Activated gamma-delta T cell treated with Interleukin-2 at 50 U/mL for 16 hours (primary cell): ENCODE data around the gene KCNN3.

Source experiments
- DNase-seq: peaks from one replicate; pipeline ENCODE4 v3.0.0-alpha.2; 2020

Gene KCNN3

DNA sequence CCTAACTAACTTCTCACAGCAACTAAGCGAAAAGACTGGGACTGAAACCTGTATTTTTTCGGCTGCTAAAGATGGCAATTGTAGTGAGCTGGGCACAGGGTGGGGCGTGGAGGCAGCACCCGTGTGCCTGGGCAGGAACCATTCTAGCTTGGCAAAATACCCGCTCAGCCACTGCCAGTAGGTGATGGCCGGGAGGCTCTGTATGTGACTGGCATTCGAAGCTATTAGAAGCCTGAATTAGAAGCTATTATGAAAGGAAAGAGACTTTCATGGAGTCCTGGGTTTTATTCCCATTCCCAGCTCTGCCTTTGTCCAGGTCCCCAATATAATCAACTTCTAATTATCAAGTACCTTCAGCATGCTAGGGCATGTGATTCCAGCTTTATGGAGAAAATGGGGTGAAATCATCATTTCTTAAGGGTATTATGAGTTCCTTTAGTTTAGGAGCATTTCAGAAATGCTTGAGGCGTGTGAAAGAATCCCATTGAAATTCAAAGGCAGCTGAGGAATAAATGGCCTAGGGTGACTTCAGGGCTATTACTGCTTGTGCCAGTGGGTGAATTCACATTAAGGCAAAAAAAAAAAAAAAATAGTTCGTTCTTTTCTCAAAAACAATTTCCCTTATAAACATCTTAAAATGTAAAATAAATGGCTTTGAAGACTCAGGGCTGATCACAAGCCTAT is 125.6 kb downstream of the KCNN3 start:
- DNase-seq: no peak

DNA sequence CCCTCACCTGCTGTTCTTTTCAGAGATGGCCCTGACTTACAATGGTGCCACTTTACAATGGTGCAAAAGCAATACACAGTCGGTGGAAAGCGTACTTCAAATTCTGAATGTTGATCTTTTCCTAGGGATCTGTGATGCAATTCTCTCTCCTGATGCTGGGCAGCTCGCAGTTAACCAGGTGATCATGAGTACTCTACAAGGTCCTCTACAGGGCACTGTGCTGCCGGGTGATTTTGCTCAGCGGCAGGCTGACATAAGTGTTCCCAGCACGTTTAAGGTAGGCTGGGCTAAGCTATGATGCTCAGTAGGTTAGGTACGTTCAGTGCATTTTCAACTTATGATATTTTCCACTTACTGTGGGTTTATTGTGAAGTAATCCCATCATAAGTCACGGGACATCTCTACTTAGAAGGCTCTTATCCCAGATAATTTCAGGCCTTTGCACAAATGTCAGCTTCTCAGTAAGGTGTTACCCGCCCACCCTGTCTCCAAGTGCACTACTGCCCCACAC is 126.5 kb downstream of the KCNN3 start:
- DNase-seq: no peak

DNA sequence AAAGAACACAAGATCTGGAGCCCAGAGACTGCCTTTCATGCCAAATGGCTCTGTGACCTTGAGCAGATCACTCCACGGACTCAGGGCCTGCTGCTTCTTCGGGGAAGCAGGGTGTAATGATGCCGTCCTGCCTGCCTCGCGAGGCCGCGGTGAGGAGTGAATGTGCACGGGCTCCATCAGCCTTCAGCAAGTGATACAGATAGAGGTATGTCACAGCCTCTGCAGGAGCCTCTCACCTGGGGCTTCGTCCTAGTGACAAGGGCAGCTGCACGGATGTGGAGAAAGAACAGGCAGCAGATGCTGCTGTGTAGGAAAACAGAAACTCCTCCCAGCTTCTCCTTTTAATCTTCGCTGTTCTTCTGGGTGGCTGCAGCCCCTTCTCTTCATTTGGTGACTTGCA is 127.5 kb downstream of the KCNN3 start:
- no peak for DNase-seq

DNA sequence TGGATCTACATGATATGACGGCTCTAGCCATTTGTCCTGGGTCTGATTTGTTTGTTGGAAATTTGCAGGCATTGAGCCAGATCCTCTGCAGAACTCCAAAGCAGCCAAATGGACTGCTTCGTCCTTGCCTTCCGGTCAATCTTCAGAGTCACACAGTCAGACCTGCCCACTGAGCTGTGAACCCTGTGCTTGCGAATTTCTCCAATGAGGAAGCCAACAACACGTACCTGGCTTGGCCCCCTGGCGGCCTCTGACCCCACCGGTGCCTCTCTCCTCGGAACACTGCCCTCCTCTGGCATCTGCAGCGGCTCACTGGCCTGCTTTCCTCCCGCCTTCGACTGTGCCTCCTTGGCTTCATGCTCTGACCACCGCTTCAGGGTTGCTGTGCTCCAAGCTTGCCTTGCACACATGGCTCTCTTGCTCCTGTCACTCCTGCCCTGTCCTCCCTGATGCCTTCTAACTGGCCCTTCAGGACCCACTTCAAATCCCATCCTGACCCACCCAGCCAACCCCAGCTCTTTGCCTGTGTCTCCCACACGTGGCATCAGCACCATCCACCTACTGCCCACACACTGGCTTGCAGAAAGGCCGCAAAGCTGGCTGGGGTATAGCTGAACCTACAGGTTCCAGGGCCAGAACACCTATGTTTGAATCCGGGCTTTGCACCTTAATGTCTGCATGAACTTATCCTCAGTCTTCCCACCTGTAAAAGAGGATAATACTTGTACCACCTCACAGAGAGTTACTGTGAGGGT is 128.2 kb downstream of the KCNN3 start:
- no peak for DNase-seq

DNA sequence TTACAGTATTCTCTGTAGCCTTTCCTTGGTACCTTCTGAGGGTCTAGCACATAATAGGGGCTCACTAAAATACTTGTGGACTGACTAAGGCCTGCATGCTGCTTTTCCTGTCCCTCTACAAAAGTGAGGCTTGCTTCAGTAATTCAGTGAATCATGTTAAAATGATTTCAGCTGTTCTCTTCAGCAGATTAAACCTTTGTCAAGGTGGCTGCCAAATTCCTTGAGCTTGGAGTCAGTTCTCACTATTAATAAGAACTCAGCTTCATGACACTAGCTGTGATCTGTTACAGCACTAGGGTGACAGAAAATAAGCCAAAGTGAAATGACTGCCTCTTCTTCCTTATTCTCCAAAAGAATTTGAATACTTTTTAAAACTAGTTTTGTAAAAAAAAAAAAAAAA is 128.8 kb downstream of the KCNN3 start:
- DNase-seq: no peak

DNA sequence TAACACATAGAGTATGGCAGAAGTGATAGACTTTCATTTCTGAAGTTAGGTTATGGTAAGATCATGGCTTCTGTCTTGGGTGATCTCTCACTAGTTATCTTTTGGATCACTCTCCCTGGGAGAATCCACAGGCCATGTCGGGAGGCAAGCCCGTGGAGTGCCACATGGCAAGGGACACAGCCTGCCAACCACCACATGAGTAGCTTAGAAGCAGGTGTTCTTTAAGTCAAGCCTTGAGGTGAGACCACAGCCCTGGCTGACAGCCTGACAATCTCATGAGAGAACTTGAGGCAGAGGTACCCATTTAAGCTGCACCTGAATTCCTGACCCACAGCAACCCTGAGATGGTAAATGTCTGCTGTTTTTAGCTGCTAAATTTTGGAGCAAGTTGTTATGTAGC is 130.4 kb downstream of the KCNN3 start:
- no peak for DNase-seq

DNA sequence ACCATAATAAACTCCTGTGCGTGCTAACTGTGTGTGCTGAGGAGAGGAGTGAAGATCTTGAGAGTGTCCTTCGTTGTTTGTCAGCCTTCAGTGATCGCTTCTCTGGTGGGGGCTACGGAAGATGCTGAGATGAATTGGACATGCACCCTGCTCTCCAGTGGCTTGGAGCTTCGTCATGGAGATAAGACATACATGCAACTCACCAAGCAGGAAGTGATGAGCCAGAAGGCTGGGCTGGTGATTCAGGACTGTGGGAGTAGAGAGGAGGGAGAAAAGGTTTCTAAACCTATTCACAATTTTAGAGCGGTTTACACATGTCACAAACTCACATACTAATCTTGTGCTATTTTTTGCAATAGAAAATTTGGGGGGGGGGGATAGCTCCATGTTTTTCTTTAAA is 133.2 kb downstream of the KCNN3 start:
- no peak for DNase-seq

DNA sequence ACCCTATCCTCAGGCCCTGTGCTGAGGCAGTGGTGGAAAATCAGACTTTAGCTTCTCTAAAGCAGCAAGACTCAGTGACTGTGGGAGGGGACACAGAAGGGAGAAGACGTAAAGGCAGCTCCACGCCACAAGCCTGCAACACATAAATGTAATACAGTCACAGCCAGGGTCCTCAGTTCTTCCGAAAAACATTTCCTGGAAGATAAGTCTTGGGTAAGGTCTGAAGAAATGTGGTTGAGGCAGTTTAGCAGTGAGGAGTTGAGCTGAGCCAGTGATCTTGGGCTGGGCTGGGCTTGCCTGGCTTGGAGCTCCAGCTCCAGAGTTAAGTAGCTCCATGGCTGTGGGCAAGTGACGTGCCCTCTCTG is 134.3 kb downstream of the KCNN3 start:
- no peak for DNase-seq

DNA sequence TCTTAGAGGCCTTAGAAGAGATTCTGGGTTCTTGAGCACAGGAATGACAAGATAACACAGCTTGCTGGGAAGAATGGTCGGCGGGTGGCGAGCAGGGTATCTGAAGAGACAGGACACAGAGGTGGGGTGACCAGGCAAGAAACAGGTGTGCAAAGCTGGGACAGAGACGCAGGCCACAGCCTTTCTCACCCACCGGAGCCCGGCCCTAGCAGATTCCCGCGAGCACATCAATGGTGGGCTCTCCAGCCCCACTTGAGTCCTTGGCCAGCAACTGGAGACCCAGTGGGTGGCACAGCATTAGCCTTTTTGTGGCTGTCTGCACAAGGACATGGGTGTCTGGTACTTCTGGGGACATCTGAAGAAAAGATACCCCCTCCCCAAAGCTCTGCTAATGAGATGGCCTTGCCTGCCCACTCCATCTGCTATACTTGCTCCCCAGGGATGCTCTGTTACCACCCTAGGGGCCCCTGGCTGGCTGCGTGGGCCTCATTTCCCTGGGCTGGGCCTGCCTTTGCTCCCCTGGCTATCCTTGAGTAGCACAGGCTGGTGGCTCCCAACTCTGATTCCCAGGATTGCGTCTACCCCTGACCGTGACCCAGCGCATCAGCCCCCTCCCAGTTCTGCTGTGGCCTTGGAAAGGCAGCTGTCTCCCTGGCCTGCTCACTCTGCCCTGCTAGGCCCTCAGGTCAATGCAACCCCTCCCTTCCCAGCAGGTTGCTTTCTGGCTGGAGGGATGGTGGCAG is 134.8 kb downstream of the KCNN3 start:
- no peak for DNase-seq

DNA sequence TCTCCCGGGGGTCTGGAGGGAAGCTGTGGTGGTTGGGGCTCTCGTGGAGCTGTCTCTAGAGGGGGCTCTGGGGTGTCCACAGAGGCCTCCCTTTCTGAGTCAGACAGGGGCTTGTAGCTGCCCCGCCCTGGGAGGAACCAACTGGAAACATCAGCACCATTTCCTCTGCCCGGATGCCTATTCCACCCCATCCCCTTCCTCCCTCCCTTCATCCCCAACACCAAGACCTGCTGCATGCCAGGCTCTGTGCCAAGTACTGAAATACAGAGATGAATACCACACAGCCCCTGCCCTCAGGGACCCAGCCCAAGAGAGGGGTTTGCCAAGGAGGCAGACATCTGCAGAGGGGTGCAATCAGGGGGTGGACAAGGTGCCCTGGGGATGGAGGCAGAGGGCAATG is 136.5 kb downstream of the KCNN3 start:
- DNase-seq: no peak

DNA sequence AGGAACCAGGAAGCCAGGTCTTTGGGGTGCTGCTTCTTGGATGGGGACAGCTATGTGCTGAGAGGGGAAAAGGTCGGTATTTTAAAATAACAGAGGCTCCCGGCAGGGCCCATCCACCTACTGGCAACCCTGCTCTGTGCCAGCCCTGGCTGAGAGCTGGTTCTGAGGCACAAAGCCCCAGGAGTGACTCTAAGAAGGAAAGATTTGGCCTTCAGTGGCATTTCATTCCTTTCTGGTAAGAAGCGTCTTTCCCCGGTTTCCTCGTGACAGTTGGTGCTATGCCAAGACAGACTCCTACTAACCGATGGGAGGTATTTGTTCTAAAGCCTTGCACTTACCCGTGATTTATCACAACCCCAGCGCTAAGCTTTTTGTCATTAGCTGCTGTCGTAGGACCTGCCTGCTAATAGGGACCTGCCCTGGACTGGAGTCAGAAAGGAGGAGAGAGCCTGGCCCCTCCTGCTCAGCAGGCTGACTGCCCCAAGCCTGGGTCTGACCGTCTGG is 139.0 kb downstream of the KCNN3 start:
- DNase-seq: no peak

DNA sequence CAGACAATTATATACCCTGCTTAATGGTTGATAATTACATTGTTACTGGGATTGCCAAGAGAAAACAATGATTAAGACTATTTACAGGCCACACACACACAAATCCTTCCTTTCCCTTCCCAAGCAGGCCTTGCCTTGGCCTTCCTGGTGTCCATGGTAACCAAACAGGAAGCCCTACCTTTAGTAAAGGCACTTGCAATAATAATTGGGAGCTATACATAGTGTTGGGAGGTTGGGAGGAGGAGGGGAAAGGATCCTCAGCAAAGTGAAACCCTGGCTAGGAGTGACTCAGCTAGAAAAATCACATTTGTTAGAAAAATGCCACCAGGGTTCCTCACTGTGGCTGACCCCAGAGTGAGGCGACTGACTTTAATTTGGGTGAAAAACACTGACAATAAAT is 139.8 kb downstream of the KCNN3 start:
- no peak for DNase-seq

DNA sequence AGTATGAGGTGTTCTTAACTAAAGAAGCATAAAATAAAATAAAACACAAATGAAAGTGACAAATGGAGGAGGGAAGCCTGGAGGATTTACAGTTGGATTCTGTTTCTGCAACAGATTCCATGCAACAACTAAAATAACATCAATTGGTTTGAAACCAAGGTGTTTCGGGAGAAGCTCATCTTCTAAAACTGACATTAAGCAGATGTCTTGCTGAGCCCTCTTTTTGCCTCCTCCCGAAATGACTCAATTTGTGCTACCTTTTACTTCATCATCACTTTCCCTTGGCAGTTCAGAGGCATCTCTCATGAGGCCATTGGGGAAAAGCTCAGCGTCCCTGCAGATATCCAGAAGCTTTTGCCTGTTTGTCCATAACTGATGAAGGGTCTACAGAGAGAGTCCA is 140.5 kb downstream of the KCNN3 start:
- no peak for DNase-seq

DNA sequence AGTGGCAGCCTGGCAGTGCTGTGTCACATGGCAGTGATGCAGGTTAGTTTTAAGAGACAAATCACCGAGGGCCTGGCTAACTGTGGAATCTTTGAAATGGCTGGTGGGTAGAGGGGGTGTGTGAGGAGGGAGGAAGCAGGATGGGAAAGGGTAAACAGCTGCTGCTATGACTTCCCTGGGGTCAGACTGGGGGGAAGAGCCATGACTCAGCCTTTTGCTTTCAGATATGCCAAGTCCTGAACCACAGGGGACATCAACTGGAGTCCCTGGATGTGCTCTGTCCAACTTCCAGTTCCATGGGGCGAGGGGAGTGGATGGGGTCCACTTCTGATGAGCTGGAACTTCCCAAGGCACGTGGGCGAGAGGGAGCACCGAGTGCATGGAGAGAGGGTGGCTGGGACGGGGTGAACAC is 141.0 kb downstream of the KCNN3 start:
- no peak for DNase-seq

DNA sequence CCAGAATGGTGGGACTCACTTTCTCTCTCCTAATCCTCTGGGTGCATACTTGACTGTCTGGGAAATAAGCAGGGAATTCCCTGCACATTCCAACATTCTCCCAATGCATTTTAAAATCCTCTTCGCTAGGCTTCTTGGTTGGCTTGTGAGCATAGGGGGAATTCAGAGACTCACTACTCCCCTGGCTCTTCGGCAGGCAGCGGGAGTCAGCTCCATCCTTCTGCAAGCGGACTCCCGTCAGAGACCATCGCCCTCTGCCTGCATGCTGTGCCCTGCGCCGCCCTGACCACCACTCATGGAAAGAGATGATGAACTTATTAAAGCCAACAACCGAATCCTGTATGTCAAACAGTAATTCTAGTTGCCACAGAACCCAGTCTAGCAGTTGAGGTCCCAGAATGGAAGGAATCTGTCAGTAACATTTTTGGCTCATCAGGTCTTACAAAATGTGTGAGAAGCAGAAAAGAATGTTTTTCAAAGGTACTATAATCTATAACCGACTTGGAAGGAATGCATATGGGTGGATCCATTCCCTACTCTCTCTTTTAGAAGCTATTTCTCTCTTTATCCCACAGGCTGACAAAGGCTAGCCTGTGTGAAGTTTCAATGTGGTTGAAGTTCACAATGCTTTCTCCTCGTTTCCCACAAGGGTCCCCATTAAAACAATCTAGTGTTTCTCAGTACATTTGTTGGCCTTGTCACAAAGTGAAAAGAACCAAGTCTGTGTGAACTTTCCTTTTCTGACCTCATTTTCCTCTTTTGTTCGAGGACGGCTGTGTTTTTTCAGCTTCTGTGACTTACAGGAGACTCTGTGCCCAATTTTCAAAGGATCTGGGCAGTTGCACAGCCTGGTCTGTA is 143.0 kb downstream of the KCNN3 start:
- DNase-seq: no peak

DNA sequence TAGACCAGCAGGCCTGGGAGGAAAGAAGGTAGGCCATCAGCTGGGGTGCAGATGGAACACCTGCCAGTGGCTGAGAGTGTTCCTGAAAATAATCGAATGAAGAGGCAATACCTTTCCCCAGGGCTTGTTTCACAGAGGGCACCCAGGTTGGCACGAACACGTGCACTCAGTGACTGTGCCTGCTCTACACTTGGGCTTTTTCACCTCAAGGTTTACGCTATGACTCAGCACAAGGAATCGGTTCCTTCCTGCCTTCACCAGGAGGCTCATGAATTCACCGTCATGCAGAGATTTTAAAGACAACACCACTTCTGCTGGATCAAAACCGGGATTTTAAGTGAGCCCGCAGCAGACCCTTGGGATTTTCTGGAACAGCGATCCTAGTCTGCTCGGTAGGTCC is 143.6 kb downstream of the KCNN3 start:
- DNase-seq: no peak

DNA sequence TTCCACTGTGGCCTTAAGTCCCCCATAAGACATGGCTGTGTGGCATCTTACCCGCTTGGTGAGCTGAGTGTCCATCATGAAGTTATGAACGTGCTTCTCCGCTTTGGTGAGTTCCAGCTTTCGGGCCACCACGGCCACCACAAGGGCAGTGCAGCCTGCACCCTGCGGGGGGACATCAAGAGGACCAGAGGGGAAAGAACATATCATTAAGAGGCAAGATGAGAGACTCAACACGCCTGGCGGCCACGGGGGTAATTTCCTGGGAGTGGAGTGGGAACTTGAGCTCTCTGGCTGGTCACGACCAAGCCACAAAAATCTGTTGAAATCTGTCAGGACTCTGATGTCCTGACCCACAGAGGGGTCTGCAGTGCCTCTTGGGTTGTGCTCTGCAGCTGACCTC is 144.2 kb downstream of the KCNN3 start:
- no peak for DNase-seq

DNA sequence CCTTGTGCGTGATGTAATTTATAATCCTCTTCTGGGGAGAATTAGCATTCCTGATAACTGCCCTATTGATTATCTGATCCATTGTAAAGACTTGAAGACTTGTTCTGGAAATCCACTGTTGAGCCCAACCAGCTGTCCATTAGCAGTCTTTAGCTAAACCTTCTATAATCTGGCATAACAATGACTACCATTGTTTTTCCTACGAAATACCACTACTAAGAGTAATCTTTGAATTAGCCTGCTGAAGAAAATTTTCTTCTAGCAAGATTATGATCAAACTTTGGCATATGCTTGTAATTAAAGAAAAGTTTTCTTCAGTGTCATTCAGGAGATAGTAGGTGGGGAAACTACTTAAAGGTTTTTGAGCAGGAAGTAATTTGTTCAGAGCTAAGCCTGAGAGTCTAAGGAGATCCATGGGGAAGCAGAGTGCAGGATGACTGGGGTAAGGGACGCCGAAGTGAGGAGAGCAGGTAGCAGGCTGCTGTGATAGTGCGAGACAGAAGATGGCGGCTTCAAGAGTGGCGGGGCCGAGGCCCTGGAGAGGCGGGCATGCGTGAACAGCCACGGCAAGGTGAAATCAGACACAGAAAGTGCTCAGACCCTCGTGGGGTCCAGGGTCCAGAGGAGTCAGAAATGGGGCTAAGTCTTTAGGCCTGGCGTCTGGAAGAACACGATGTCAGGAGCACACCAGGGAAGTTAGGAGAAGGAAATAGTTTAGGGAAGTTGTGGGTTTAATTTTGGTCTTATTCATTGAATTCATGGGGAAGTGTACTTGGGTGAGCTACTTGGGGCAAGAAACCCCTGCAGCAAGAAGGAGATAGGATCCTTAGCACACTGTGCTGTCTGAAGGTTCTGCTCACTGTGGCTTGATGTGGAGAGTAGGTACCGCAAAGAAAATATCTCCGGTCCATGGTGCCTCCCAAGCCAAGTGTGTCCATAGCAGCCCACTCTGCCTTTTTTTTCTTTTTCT is 149.5 kb downstream of the KCNN3 start:
- no peak for DNase-seq

DNA sequence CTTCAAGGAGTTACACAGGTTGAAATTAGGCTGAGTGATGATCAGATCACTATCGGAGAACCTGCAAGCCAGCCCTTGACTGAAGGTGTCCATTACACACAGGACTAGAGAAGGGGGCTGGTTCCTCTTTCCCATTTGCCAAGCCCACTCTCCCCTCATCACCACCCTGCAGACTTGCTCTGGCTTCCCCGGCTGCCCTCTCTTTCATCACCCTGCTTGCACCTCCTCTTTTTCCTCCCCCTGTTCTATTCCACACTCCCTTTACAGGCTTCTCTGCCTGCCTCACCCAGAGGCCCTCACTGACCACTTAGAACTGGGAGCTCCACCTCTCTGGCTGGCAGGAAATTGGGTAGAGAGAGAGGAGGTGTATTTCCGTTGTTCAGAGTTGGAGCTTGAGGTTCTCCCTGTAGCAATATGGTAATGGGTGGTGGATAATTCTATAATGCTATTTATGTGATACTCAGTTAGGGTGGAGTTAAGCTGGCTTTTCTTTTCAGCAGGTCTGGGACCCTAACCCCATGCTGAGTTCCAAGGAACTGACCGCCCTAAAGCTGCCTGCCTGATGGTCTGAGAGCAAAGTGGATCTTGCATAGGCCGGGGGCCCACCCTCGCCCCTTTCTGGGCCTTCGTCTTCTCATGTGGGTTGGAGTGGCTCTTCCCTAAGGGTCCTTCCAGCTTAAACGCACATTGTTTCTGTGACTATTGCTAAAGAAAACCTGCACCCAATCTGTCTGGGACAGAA is 150.3 kb downstream of the KCNN3 start:
- no peak for DNase-seq

DNA sequence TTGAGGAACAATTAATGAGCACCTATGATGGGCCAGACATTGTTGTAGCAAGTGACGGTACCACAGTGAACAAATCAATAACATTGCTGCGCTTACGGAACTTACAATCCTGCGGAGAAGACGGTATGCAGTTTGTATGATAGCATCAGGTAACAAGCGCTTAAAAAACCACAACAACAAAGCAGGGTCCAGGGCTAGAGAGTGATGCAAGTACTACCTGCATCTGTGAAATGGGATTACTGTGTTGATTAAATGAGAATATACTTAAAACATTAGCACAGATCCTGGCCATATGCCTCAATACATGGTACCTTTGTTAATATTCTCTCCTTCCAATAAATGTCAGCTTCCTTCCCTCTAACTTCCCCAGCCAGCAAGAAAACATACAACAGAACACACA is 151.5 kb downstream of the KCNN3 start:
- no peak for DNase-seq

DNA sequence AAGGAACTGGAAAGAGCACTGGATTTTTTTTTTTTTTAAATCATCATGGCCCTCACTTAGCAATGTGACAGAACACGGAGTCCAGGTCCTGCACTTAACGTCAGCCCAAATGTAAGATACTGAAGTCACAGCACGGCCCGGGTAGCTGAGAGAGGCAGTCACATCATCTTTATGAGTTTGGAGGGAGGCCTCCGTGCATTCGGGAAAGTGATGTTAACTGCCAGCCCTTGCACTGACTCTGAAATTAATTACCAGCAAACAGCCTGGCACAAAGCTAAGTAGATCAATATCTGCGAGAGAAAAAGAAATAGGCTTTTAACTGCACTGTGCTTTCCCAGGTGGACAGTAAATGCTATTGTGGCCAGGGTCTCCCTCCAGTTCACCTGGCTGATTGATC is 152.6 kb downstream of the KCNN3 start:
- DNase-seq: no peak
